Tibial nerve (tissue), 3 donors: ENCODE measurements around the gene RPS6KL1.

Experiments used
- POLR2A ChIP-seq, 2 donors: fragments of 450-650 bp; IDR thresholded peaks; one replicate each; pipeline ENCODE4 v1.6.1; 2017; ENCODE audit warnings: antibody characterized with exemption in 2 of 2, mild to moderate bottlenecking in 2 of 2, moderate library complexity in 2 of 2
- TF ChIP-seq, protein P1 (sequence below), 5 experiments: fragments of 200-600 bp in 3 of 5; fragments of 450-650 bp in 2 of 5; sonication (generic) in 3 of 5; IDR thresholded peaks; one replicate each; pipeline ENCODE4 v1.5.1; 2016 to 2019; ENCODE audit warnings: antibody characterized with exemption in 5 of 5, mild to moderate bottlenecking in 3 of 5, moderate library complexity in 2 of 5

DNA sequence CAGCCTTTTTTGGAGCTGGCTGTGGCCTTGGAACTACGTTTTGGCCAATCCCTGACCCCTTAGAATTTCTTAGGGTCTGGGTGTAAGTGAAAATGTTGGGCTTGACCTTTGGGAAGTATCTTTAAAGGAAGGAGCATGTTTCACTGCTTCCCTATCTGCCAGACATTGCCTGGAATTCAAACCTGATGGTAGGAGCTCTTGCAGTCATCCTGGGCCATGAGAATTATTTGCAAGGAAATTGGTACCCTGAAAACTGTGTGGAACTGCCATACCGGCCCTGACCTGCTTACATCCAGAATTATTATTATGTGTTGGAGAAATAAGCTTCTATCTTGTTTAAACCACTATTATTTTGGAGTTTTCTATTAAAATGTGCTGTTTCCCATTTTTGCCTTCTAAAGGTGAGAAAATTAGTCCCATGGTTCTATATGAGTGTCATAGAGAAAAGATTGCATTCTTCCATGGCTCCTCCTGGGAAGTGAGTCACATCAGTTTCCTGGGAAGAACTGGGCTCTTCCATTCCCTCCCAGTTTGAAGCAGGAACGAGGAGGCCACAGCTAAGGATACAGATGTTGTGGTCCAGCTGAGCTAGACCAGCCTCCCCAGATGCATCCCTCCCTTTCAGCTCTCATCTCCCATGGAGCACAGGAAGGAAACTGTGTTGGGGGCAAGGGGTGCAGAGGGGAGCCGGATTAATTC is 41.9 kb upstream of the RPS6KL1 start:
- TF ChIP-seq, protein P1, sequence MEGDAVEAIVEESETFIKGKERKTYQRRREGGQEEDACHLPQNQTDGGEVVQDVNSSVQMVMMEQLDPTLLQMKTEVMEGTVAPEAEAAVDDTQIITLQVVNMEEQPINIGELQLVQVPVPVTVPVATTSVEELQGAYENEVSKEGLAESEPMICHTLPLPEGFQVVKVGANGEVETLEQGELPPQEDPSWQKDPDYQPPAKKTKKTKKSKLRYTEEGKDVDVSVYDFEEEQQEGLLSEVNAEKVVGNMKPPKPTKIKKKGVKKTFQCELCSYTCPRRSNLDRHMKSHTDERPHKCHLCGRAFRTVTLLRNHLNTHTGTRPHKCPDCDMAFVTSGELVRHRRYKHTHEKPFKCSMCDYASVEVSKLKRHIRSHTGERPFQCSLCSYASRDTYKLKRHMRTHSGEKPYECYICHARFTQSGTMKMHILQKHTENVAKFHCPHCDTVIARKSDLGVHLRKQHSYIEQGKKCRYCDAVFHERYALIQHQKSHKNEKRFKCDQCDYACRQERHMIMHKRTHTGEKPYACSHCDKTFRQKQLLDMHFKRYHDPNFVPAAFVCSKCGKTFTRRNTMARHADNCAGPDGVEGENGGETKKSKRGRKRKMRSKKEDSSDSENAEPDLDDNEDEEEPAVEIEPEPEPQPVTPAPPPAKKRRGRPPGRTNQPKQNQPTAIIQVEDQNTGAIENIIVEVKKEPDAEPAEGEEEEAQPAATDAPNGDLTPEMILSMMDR (IDR thresholded peaks at IDR 0.05), result no peak
- TF ChIP-seq POLR2A (IDR thresholded peaks at IDR 0.05), result no peak
